CD14-positive monocyte (primary cell): ENCODE data around the gene PSPC1. TPM values are rescaled to one million over a fixed set of nuclear protein-coding genes. Genes with fewer than 3 reads are reported as not detected.

ENCODE experiments used
- DNase-seq, 3 donors: peaks; one replicate each; pipeline ENCODE4 v3.0.0-alpha.2; 2011 to 2022
- H2AFZ ChIP-seq: 2 replicates; pipeline ENCODE4 v1.6.0; 2012; ENCODE audit warnings: mild to moderate bottlenecking, low read depth, low read length, inconsistent platforms; ENCODE audit not compliant: insufficient read depth, poor library complexity, severe bottlenecking
- H3K27ac ChIP-seq, 2 donors: 1 replicate in 1 of 2; 2 replicates in 1 of 2; pipeline ENCODE4 v1.5.1; 2012 to 2013; ENCODE audit warnings: low read length in 2 of 2, control low read depth in 1 of 2, inconsistent platforms in 1 of 2, low read depth in 1 of 2, mild to moderate bottlenecking in 1 of 2
- H3K27me3 ChIP-seq, 2 donors: one replicate each; pipeline versions ENCODE4 v1.6.0 to v1.6.1; 2011 to 2013; ENCODE audit warnings: low read length in 2 of 2; ENCODE audit not compliant: control insufficient read depth in 2 of 2, insufficient read depth in 2 of 2
- H3K36me3 ChIP-seq, 2 donors: replicated peaks in 1 of 2; 1 replicate in 1 of 2; 2 replicates in 1 of 2; pipeline versions ENCODE4 v1.5.1 to v1.6.1; 2012 to 2013; ENCODE audit warnings: low read length in 2 of 2, control low read depth in 1 of 2, inconsistent platforms in 1 of 2, mild to moderate bottlenecking in 1 of 2; ENCODE audit not compliant: insufficient read depth in 2 of 2, control insufficient read depth in 1 of 2
- H3K4me1 ChIP-seq, 2 donors: 1 replicate in 1 of 2; 2 replicates in 1 of 2; pipeline versions ENCODE4 v1.5.1 to v1.6.1; 2012 to 2013; ENCODE audit warnings: low read length in 2 of 2, control low read depth in 1 of 2, inconsistent platforms in 1 of 2, mild to moderate bottlenecking in 1 of 2, moderate library complexity in 1 of 2; ENCODE audit not compliant: insufficient read depth in 2 of 2, control insufficient read depth in 1 of 2
- H3K4me2 ChIP-seq: replicated peaks from 2 replicates; pipeline ENCODE3; 2012; ENCODE audit warnings: low read length, moderate library complexity, mild to moderate bottlenecking; ENCODE audit not compliant: poor library complexity, severe bottlenecking; ENCODE audit errors: extremely low read depth
- H3K4me3 ChIP-seq, 3 experiments: fragments of 200-600 bp in 1 of 3; sonication (generic) in 1 of 3; replicated peaks in 1 of 3; 1 replicate in 2 of 3; 2 replicates in 1 of 3; pipeline ENCODE4 v1.5.1; 2011 to 2013; ENCODE audit warnings: low read length in 3 of 3, mild to moderate bottlenecking in 3 of 3, control low read depth in 2 of 3, low read depth in 2 of 3, inconsistent platforms in 1 of 3, moderate library complexity in 1 of 3
- H3K79me2 ChIP-seq: 2 replicates; pipeline ENCODE4 v1.6.0; 2012; ENCODE audit warnings: mild to moderate bottlenecking, control low read depth, inconsistent platforms, low read length, moderate library complexity; ENCODE audit not compliant: insufficient read depth
- H3K9ac ChIP-seq: 2 replicates; pipeline ENCODE4 v1.6.0; 2017; ENCODE audit warnings: low read length, mild to moderate bottlenecking; ENCODE audit not compliant: insufficient read depth, poor library complexity, severe bottlenecking
- H3K9me3 ChIP-seq, 2 donors: replicated peaks in 1 of 2; 1 replicate in 1 of 2; 2 replicates in 1 of 2; pipeline versions ENCODE4 v1.5.1 to v1.6.1; 2012 to 2013; ENCODE audit warnings: low read length in 2 of 2, control low read depth in 1 of 2; ENCODE audit not compliant: control insufficient read depth in 1 of 2, insufficient read depth in 1 of 2
- H4K20me1 ChIP-seq: 2 replicates; pipeline ENCODE4 v1.6.0; 2012; ENCODE audit warnings: mild to moderate bottlenecking, low read length, control low read depth, moderate library complexity; ENCODE audit not compliant: insufficient read depth
- H3K27ac Mint-ChIP-seq, 7 donors: one replicate each; pipeline ENCODE4 v1.8.0; 2020; ENCODE audit warnings: mild to moderate bottlenecking in 7 of 7, mixed read lengths in 7 of 7, moderate library complexity in 6 of 7, inconsistent platforms in 2 of 7
- H3K27me3 Mint-ChIP-seq, 3 donors: one replicate each; pipeline ENCODE4 v1.8.0; 2021 to 2022; ENCODE audit warnings: low read depth in 3 of 3, mild to moderate bottlenecking in 3 of 3, mixed read lengths in 3 of 3, moderate library complexity in 3 of 3, inconsistent platforms in 1 of 3
- H3K36me3 Mint-ChIP-seq, 2 donors: one replicate each; pipeline ENCODE4 v1.8.0; 2020; ENCODE audit warnings: mixed read lengths in 2 of 2, inconsistent platforms in 1 of 2, mild to moderate bottlenecking in 1 of 2
- H3K4me1 Mint-ChIP-seq: one replicate; pipeline ENCODE4 v1.8.0; 2020; ENCODE audit warnings: mild to moderate bottlenecking, mixed read lengths
- H3K4me3 Mint-ChIP-seq, 2 donors: one replicate each; pipeline ENCODE4 v1.8.0; 2020; ENCODE audit warnings: mild to moderate bottlenecking in 2 of 2, mixed read lengths in 2 of 2, moderate library complexity in 1 of 2
- H3K9me3 Mint-ChIP-seq, 7 donors: one replicate each; pipeline ENCODE4 v1.8.0; 2020 to 2022; ENCODE audit warnings: mixed read lengths in 7 of 7, mild to moderate bottlenecking in 6 of 7, moderate library complexity in 6 of 7, inconsistent platforms in 2 of 7
- WGBS: methylation state at CpG from one replicate; pipeline ENCODE4 v1.1.5; 2013; ENCODE audit warnings: missing lambda C conversion rate; ENCODE audit not compliant: insufficient coverage; 5-methylcytosine and 5-hydroxymethylcytosine counted together
- intact Hi-C, 2 donors: fragments of 100-400 bp; cut with micrococcal nuclease; formaldehyde crosslinking; loops; one replicate each; pipeline versions ENCODE4 v1.15.0 to v1.15.1; 2023
- polyA plus RNA-seq, 3 donors: library from polyadenylated mRNA; depleted of rRNA in 1 of 3; unstranded in 2 of 3; stranded (reverse) in 1 of 3; fragments of 300-500 nt in 2 of 3; fragments of >200 nt in 1 of 3; fragmentation: Illumina TruSeq in 2 of 3; gene quantifications; 1 replicate in 2 of 3; 2 replicates in 1 of 3; pipeline ENCODE4 v1.2.3, GENCODE V29; 2012 to 2021
- TF ChIP-seq, protein P1 (sequence below): fragments of 200-600 bp; IDR thresholded peaks from one replicate; pipeline ENCODE4 v1.8.0; 2022; ENCODE audit warnings: antibody characterized with exemption, mild to moderate bottlenecking

PSPC1 gene
- polyA plus RNA-seq, 3 donors = 17.3 to 34.4 (median 19.4) TPM

DNA sequence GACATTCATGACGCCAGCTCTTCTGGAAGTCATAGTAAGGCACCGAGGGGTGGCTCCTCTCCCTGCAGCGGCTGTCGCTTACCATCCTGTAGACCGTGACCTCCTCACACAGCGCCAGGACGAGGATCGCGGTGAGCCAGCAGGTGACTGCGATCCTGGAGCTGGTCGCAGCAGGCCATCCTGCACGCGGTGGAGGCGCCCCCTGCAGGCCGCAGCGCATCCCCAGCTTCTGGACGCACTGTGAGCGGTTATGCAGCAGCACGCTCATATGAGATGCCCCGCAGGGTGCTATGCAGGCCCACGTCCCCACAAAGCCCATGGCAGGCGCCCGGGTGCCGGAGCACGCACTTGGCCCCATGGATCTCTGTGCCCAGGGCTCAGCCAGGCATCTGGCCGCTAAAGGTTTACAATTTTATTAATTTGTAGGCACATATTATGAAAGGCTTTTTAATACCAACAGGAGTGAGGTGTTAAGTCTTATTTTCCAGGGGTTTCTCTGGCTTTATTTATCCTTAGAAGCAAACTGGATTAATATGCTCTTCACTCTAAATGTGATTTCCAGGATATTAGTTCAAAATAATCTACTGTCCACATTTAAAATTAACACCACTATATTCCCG is 35.6 kb upstream of the PSPC1 start:
- no peaks in the 10 kb centered on the region for H3K27me3 ChIP-seq
- H3K4me1 ChIP-seq = no peaks in the 10 kb centered on the region
- H4K20me1 ChIP-seq = no peaks in the 10 kb centered on the region
- no peak overlapping the region for H2AFZ ChIP-seq
- Mint-ChIP-seq H3K27me3 (no peaks in the 10 kb centered on the region), H3K36me3 (peaks cover 29 to 63% of the 10 kb centered on the region in 2 donors), H3K9me3 (peaks cover 0 to 10% (median 2%) of the 10 kb centered on the region in 7 donors), H3K4me1 (no peaks in the 10 kb centered on the region), H3K27ac (peak overlapping the region in 1 of 7 donors; percentile 10), H3K4me3 (no peak overlapping the region)
- no peaks in the 10 kb centered on the region for H3K9me3 ChIP-seq
- TF ChIP-seq, protein P1, sequence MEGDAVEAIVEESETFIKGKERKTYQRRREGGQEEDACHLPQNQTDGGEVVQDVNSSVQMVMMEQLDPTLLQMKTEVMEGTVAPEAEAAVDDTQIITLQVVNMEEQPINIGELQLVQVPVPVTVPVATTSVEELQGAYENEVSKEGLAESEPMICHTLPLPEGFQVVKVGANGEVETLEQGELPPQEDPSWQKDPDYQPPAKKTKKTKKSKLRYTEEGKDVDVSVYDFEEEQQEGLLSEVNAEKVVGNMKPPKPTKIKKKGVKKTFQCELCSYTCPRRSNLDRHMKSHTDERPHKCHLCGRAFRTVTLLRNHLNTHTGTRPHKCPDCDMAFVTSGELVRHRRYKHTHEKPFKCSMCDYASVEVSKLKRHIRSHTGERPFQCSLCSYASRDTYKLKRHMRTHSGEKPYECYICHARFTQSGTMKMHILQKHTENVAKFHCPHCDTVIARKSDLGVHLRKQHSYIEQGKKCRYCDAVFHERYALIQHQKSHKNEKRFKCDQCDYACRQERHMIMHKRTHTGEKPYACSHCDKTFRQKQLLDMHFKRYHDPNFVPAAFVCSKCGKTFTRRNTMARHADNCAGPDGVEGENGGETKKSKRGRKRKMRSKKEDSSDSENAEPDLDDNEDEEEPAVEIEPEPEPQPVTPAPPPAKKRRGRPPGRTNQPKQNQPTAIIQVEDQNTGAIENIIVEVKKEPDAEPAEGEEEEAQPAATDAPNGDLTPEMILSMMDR = peak; percentile 73
- H3K4me2 ChIP-seq = no peak overlapping the region
- no peak overlapping the region for H3K27ac ChIP-seq
- no peak overlapping the region for H3K4me3 ChIP-seq
- intact Hi-C loops = no loop called here
- H3K36me3 ChIP-seq = peaks cover 22 to 35% of the 10 kb centered on the region in 2 donors
- no peak overlapping the region for H3K9ac ChIP-seq
- DNase-seq = peak; percentile 18 to 28 (median 20)
- WGBS = 92% methylated on average over 22 of the region's 27 CpGs
- no peaks in the 10 kb centered on the region for H3K79me2 ChIP-seq

DNA sequence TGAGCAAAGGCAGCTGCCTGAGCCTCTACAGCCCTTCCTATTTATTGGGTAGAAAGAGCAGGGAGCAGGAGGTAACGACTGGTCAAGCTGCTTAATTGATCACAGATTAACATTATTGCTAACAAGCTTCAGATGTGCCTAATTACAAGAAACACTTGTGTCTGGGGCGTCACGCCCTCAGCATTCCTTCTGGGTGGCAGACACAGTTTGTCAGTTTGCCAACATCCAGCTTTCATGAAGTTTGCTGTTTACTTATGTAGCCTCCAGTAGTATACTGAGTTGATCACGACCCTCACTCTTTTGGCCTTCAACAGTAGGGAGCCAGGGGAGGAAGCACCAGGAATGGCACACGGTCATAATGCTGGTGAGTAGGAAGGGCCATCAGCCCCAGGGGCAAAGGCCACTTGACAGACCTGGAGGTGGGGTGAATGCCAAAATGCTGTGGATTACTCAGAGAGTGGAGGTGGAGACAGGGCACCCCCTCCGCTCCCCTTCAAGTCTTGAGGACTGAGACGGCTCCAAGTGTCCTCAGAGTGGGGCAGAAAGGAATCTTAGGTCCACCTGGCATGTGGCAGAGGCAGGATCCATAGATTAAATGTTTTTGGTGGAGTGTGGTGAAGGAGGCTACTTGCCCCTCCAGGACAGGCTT is 34.9 kb upstream of the PSPC1 start:
- no peak for DNase-seq
- intact Hi-C loops = no loop called here
- no peaks in the 10 kb centered on the region for H3K27me3 Mint-ChIP-seq
- Histone ChIP-seq H3K79me2 (no peaks in the 10 kb centered on the region), H3K27me3 (no peaks in the 10 kb centered on the region), H3K36me3 (peaks cover 16 to 31% of the 10 kb centered on the region in 2 donors), H2AFZ (no peak overlapping the region), H3K9ac (no peak overlapping the region), H3K4me3 (no peak overlapping the region), H3K27ac (no peak overlapping the region), H3K4me1 (no peaks in the 10 kb centered on the region), H3K9me3 (no peaks in the 10 kb centered on the region), H4K20me1 (no peaks in the 10 kb centered on the region), H3K4me2 (no peak overlapping the region)
- TF ChIP-seq, protein P1 = no peak
- H3K4me1 Mint-ChIP-seq = no peaks in the 10 kb centered on the region
- WGBS = 100% methylated on average over 4 of the region's 7 CpGs
- peaks cover 0 to 10% (median 2%) of the 10 kb centered on the region in 7 donors for H3K9me3 Mint-ChIP-seq
- H3K4me3 Mint-ChIP-seq = no peak overlapping the region
- peak overlapping the region in 4 of 7 donors; percentile 10 to 50 (median 34) for H3K27ac Mint-ChIP-seq
- peaks cover 25 to 59% of the 10 kb centered on the region in 2 donors for H3K36me3 Mint-ChIP-seq
